Measurements from ENCODE around the gene GARIN5B.
"Not testable (repeated sequence)": the region's sequence is repeated elsewhere in the genome, so short reads cannot be mapped to it uniquely, and the experiment has no call there.

The GARIN5B gene

DNA sequence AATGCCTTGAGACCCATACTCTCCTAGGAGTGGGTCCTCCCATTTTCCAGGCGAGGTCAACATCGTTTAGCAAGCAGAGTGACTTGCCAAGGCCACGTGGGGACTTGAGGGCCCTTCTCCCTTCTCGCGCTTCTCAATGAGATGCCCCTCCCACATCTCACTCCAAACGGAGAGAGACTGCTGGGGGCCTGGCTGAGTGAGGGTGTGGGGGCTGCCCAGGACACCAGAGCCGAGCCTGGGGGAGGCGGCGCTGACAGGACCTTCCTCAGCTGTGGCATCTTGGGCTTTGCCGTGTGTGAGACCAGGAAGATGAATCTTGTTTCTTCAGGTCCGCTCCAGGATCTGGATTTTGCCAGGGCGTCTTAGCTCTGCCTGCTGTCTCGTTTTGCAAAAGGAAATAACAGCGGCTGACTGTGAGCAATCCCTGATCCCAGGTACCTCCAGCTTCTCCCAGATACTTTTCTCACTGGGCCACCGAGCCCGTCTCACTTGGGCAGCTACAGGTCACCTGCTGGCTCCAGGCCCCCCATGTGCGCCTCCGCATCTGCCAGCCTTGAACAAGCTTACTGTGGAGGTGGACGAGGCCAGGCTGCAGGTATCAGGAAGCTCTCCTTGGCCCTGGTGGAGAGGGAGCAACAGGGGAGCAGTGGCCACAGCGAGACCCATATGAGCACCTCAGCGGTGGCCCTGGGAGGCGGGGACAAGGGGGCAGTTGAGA is 14.6 kb downstream of the GARIN5B start:
- DNase-seq (ENCODE audit: low spot score), result no peak

DNA sequence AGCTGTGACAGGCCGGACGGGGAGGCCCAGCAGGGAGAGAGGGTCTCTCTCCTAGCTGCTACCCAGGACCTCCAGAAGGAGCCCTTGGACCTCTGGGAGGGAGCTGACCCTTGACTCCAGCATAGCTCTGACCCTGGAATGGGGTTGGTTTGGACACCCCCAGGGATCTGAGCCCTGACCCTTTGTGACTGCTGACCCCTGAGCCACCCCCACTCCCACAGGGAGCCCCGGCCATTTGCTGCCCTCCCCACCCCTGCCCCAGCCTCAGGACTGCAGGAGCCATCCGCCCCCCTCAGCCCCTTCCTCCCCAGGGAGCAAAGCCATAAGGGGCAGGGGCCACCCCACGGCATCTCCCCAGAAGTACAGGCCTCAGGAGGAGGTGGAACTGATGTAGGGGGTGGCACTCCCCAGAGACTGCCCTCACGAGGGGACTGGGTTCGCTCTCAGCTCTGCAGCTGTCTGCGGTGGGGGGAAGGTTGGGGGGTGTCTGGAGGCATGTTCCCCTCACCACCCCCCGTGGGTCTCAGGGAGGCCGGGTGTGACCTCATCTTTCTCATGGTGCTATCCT is 15.5 kb downstream of the GARIN5B start:
- no peak for DNase-seq (ENCODE audit: low spot score)

GRCh38 chr19:55346725-55347441 is 16.2 kb downstream of the GARIN5B start:
- no peak for DNase-seq (ENCODE audit: low spot score)

- no peak for DNase-seq (ENCODE audit: low spot score)
Observed at GRCh38 chr19:55345818-55346724, 17.0 kb downstream of the GARIN5B start.

- no peak for DNase-seq (ENCODE audit: low spot score)
Observed at GRCh38 chr19:55345101-55345817, 17.8 kb downstream of the GARIN5B start.

DNA sequence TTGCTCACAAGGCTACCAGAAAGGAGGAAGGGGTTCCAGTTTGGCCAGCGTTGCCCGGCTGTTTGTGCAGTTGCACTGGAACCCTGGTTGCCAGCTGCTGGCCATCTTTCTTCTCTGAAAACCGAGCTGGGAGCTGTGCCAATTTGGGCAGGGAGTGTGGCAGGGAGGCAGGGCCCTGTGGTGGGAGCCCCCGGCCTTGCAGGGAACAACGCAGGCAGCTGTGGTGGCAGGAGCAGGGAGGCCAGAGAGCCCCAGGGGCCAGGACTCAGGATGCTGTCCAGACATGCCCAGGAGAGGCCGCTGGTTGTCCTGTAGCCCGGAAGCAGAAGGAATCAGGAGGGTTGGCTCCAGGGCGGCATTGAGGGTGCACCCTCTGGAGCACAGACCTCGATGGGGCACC is 18.6 kb downstream of the GARIN5B start:
- DNase-seq (ENCODE audit: low spot score), result no peak

- no peak for DNase-seq (ENCODE audit: low spot score)
Observed at GRCh38 chr19:55341595-55342531, 21.2 kb downstream of the GARIN5B start.

- DNase-seq (ENCODE audit: low spot score), result peak; percentile 49
Observed at GRCh38 chr19:55341171-55341588, 21.9 kb downstream of the GARIN5B start.

- DNase-seq (ENCODE audit: low spot score), result no peak
Observed at GRCh38 chr19:55340784-55341147, 22.3 kb downstream of the GARIN5B start.

- no peak for DNase-seq (ENCODE audit: low spot score)
Observed at GRCh38 chr19:55339889-55340783, 22.9 kb downstream of the GARIN5B start.

DNA sequence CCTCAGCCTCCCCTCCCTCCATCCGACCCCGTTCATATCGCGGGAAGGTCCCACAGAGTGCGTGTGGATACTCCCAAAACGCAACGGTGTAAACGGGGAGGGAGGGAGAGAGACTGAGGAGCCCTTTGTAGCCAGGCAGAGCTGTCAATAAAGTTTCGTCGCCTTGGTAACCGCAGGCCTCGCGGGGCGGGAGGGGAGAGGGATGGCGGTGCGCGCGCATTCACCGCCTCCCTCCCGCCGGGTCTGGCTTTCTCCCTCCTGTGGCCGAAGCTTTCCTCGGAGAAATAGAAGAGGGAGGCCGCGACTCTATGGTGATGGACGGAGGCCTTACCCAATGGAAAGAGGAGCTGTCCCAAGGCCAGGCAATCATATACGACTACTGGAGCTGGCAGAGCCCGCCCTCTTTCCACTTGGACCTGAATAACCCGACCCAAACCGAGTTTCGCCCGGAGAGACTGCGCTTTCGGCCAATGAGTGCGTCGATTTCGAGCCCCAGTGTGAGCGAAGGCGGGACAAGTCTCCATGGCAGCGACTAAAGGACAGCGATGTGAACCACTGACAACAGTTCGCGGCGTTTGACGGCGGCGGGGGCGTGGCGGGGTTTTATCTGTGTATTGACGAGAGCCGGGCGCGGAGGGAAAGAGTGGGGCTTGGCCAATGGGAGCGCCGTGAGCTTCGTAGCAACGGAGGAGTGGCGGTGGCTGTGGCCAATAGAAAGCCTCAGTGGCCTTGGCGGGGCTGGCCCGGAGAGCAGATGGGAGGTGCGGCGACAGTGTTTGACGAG is 23.8 kb downstream of the GARIN5B start, which contains the start of gene KMT5C:
Gene KMT5C, plus strand, starts transcription at position 772 of the 784 bp plus-strand sequence. CDS start 2,061 bp downstream, outside the sequence.
- peak; percentile 100 for DNase-seq (ENCODE audit: low spot score)

DNA sequence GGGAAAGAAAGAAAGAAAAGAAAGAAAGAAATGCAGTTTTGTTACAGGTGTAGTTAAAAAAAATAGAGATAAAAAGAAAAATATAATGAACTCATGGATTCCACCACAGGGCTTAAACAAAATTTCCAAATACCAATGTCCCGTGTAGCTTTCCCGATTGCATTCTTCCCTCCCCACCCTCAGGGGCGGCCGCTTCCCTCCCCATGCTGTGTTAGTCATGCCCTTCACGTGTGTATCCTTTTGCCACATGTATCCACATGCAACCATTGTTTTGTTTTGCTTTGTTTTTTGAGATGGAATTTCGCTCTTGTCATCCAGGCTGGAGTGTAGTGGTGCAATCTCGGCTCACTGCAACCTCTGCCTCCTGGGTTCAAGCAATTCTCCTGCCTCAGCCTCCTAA is 27.0 kb downstream of the GARIN5B start:
- no peak for DNase-seq (ENCODE audit: low spot score)

GRCh38 chr19:55333870-55334269 is 29.2 kb downstream of the GARIN5B start:
- DNase-seq (ENCODE audit: low spot score), result no peak

DNA sequence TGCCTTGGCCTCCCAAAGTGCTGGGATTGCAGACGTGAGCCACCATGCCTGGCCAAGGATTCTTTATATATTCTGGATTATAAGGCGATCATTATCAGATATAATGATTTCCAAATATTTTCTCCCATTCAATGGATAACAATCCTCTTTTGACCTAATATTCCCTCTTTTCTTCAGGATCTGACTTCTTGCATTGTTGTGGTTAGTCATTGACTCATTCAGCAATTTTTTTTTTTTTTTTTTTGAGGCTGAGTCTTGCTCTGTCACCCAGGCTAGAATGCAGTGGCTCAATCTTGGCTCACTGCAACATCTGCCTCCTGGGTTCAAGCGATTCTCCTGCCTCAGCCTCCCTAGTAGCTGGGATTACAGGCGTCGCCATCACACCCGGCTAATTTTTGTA is 33.3 kb downstream of the GARIN5B start:
- DNase-seq (ENCODE audit: low spot score), result not testable (repeated sequence)

- not testable (repeated sequence) for DNase-seq (ENCODE audit: low spot score)
Observed at GRCh38 chr19:55328774-55329318, 34.2 kb downstream of the GARIN5B start.

DNA sequence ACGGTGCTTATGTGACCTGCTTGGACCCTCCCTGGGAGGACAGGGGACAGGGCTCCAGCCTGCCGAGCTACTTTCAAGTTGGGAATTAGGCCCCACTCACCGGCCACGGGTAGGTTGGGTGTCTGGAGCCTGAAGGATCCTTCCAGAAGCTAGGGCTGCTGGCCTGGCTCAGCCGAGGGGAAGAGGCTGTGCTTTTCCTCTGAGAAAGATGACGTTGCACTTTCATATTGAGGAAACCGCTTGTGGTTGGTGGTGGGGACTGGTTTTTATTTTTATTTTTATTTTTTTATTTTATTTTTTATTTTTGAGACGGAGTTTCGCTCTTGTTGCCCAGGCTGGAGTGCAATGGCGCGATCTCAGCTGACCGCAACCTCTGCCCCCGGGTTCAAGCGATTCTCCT is 37.9 kb downstream of the GARIN5B start, which contains the start of gene TMEM150B:
Gene TMEM150B, minus strand, starts transcription at position 170 of the 400 bp plus-strand sequence. CDS start 4,305 bp downstream, outside the sequence.
- DNase-seq (ENCODE audit: low spot score), result no peak

- no peak for DNase-seq (ENCODE audit: low spot score)
Observed at GRCh38 chr19:55324662-55325061, 38.4 kb downstream of the GARIN5B start.

Measured in CD4-positive, alpha-beta T cell treated with Interleukin-15 for 4 hours (primary cell).